ENCODE measurements around the gene OR2F1.

Gene OR2F1, protein sequence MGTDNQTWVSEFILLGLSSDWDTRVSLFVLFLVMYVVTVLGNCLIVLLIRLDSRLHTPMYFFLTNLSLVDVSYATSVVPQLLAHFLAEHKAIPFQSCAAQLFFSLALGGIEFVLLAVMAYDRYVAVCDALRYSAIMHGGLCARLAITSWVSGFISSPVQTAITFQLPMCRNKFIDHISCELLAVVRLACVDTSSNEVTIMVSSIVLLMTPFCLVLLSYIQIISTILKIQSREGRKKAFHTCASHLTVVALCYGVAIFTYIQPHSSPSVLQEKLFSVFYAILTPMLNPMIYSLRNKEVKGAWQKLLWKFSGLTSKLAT

GRCh38 chr7:143954544-143954943, at the start of gene OR2F1:
Gene OR2F1, plus strand, starts transcription at chr7:143954844. Its CDS starts 5,127 bp downstream, at chr7:143959971.
- DNase-seq, result no peak

DNA sequence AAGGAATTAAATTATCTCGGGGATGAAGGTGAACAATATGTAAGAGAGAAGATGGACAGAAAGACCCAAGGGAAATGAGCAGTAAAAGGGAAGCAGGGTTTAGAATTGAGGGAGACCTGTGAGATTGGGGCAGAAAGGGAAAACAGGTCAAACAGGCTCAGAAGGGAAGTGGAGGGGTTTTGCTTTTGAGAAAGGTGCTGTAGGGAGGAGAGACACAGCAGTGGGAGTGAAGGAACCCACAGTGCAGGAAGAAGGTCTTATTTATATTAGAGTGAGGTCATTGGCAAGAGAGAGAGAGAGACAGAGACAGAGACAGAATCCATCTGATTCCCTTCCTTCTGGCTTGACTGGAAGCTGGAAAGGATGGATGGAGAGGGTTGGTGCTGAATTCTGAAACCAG, 49.1 kb upstream of the OR2F1 start:
- no peak for DNase-seq

DNA sequence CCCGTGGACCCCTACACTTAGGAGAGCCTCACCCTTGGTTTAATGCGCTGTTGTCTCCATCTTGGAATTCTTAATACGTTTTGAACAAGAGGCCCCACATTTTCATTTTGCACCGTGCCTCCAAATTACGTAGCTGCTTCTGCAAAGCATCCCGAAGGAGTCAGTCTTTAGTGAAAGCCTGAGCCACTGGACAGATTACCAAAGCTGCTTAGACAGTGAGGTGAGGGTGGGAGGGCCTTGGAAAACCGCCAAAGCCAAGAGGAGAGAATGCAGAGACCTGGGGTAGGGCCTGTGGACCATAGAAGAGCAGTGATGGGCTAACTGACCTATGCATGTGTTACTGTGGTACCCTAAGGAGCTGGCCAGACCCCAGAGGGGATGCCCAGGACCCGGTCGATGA, 48.5 kb upstream of the OR2F1 start:
- no peak for DNase-seq

- no peak for DNase-seq
Observed at GRCh38 chr7:143906895-143907294, 47.7 kb upstream of the OR2F1 start.

DNA sequence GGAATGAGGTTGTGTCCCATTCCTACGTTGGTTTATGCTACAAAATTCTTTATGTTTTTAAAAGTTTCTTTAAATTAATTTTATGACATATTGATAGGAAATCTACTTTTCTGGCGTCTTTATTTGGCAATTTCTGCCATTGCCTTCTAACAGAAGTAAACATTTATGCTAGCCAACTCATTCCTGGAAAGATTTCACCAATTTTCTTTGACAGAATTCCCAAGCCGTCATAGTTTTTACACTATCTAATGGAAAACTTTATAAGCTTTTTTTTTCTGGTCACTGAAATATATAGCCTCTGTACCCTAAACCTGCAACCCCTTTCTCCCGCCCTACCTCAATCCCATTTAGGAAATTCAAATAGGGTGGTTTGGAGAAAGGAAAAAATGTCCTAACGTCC, 46.5 kb upstream of the OR2F1 start:
- no peak for DNase-seq

GRCh38 chr7:143909863-143910262, 44.8 kb upstream of the OR2F1 start:
- DNase-seq, result no peak

DNA sequence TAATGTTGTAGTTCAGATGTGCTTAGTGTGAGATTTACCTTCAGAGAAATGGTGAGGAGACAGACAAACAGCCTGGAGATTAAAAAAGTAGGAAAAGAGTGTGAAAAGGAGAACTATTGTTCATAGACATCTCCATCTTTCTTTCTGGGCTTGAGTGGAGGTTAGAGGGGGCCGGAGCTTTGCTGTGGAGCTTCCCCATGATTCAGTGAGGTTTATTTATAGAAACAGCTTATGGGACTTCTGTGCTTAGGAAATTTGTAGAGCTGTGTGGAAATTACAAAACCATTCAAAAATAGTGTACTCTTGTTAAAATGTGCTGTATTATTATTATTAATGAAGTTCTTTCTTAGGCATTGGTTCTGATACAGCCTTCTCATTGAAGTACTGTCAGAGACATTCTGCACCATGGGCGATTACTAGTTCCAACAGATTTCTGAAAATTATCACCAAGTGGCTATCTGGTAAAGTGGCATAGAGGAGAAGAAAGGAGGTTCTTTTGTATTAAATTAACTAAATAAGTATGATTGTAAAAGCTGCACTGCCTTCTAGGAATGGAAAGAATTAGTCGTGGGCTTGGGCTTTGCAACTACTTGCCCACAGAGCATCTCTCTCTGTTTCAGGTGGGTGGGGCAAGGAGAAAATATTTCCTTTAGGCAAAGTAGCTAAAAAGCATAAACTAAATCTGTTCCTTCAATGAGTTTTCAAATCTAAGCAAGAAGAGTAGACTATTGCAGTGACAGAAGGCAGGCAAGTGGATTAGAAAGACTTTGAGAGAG, 44.0 kb upstream of the OR2F1 start:
- no peak for DNase-seq

GRCh38 chr7:143913945-143914615, 40.6 kb upstream of the OR2F1 start:
- no peak for DNase-seq

GRCh38 chr7:143914938-143915652, 39.5 kb upstream of the OR2F1 start:
- no peak for DNase-seq

DNA sequence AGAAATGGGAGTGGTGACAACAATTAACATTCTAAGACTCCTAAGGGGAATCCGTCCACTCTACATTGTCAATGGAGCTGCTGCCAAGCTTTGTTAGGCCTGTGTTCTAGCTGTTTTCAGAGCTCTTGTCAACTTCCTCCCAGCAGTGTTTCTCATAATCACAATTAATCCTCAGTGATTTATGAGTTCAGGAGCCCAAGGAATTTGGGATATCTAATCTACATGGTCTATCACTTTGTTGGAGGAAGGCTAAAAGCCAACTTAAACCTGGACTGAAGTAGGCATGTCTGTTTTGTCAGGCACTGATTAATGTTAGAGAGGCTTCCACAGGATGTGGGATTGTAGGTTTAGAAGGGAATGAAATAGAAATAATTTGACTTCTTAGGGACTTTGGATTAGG, 29.8 kb upstream of the OR2F1 start:
- DNase-seq, result no peak

DNA sequence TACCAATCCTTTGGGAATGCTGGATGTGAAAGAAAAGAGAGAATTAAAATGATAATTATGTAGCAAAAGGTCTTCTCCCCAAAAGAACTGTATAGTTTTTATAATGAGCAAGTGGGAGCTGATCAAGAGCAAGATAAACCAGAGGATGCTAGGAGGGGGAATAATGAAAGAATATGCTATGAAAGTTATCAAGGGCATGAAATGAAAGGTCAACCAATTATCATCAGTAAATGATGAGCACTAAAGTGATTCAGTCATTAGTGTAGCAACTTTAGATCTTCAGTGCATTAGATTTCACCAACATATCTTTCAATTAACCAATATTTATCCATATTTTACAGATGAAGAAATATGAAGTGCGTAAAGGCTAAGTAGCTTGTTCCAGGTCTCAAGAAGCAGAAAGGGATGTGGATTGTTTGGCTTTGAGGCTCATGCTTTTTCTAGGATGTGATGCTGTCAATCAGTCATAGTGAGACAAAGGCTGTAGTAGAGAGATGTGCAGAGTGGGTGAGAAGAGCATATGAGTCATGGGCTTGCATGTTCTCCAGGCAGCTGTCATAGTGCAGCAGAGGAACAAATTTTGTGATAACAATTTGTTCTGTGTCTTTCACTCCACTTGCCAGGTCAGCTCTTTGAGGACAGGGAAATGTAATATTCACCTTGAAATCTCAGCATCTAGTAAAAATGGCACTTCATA, 25.3 kb upstream of the OR2F1 start:
- DNase-seq, result no peak

- no peak for DNase-seq
Observed at GRCh38 chr7:143931739-143932138, 22.9 kb upstream of the OR2F1 start.

GRCh38 chr7:143934526-143935325, 19.9 kb upstream of the OR2F1 start, which contains the start of gene OR2F2:
Gene OR2F2, plus strand, starts transcription at chr7:143935233. Its CDS starts 0 bp downstream, at chr7:143935233.
- DNase-seq, result no peak

GRCh38 chr7:143936087-143937009, 18.3 kb upstream of the OR2F1 start:
- no peak for DNase-seq

DNA sequence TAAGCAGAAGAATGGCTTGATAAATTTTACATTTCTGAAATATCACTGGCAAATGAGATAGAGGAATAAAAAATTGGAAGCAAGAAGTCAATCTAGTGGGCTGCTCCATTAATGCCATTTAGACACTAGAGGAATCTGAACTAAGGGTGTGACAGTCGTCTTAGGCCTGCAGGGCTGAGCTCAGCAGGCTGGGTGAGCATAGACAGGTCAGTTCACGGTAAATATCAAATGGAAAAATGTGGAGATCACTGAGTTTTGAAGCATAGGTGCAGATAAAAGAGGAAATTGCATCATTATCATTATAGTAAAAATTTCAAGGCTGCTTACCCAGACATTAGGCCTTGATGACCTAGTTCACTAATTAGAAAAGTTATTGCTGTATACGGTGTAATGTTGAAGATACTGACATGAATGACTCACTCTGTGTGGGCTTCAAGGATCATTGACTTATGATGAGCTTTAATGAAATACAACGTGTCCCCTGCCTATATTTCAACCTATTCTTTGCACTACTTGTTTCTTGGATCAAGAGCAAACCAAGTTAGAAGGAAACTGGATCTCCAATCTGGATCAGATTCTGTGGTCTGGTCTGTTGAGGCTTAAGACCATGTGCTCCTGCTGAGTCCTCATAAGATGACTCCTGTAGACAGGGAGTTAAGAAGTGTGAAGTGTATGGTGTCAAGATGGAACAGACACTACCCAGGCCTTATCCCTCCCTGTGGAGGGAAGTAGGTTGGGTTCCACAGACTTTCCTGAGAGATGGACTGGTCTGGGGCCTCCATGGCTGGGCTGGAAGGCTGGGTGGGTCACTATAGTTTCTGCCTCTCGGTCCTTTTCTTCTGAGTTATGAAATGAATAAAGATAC, 16.0 kb upstream of the OR2F1 start:
- DNase-seq, result no peak

DNA sequence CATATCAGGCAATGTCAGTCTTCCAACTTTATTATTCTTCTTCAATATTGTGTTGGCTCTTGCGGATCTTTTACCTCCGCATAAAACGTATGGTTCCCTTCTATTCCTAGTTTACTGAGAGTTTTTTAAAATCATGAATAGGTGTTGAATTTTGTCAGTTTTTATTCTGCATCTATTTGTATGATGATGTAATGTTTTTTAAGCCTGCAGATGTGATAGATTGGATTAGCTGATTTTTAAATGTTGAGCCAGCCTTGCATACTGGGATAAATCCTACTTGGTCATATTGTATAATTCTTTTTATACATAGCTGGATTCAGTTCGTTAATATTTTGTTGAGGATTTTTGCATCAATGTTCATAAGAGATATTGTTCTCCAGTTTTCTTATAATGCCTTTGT, 9.2 kb upstream of the OR2F1 start:
- DNase-seq, result no peak

- DNase-seq, result no peak
Observed at GRCh38 chr7:143947111-143947510, 7.5 kb upstream of the OR2F1 start.

- no peak for DNase-seq
Observed at GRCh38 chr7:143948733-143949132, 5.9 kb upstream of the OR2F1 start.

GRCh38 chr7:143953421-143953820, 1.2 kb upstream of the OR2F1 start:
- DNase-seq, result no peak

All from NCI-H510A treated with DMSO at 0.1 percent for 48 hours (cell line).